Cortex of kidney (tissue), 1 donor: ENCODE measurements around the gene LCN10.

ENCODE experiments used
- DNase-seq: peaks from one replicate; lab custom pipeline; 2025; lab: John Stamatoyannopoulos, UW

LCN10 gene

GRCh38 chr9:136700959-136701667 lies 41.6 kb downstream of the LCN10 start:
- DNase-seq = no peak

GRCh38 chr9:136700304-136700703 lies 42.4 kb downstream of the LCN10 start:
- DNase-seq = no peak

GRCh38 chr9:136698635-136699246 lies 44.0 kb downstream of the LCN10 start:
- no peak for DNase-seq

DNA sequence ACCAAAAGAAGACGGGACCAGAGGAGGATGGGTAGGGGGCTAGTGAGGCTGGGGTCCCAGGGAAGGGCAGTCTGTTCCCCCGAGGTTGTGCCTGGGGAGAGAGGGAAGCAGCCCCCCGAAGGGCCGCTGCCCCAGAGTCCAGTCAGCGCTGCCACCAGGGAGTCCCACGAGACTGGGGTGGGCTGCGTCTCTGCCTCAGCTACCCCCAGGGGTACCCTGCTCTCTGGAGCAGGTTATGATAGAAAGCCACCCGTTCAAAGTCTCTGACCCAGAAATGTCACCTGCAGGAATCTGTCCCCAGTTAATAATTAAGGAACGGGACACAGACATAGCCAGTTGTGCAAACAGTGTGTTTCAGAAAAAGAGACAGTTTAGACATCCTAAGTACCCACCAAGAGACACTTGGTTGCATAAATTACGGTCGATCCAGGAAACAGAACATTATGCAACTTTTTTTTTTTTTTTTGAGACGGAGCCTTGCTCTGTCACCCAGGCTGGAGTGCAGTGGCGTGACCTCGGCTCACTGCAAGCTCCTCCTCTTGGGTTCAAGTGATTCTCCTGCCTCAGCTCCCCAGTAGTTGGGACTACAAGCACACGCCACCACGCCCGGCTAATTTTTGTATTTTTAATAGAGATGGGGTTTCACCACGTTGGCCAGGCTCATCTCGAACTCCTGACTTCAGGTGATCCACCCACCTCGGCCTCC lies 44.8 kb downstream of the LCN10 start:
- no peak for DNase-seq

GRCh38 chr9:136697146-136697820 lies 45.5 kb downstream of the LCN10 start:
- no peak for DNase-seq

DNA sequence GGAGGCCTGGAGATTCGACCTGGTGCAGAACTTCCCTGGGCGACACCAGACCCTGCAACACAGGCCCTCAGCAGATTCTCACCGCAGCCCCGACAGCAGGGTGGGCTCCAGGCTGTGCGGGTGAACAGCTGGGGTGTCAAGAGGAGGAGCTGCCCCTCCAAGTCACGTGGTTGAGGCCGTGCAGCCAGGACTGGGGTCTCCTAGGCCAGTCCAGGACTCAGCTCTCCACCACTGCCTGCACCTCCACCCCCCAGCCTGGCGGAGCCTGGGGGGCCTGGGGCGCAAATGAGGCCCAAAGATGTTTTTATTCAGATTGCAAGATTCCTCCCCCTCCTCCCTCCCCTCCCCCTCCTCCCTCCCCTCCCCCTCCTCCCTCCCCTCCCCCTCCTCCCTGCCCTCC lies 46.2 kb downstream of the LCN10 start:
- no peak for DNase-seq

DNA sequence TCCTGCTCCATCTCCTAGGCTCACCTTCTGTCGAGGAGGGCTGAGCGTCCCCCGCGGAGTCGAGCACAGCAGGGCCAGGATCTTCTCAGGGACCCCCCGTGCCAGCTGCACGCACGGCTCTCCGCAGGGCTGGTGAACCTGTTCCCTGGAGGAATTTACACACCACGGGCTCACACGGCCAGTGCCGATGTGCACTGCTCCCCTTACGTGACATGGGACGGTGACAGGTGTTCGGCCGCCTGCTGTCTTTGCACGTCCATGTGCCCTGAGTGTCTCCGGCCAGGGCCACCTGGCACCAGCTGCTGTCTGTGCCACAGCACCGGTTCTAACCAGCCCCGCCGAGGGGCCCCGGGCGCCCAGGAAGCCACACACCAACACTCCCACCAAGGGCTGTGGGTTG lies 46.8 kb downstream of the LCN10 start:
- no peak for DNase-seq

GRCh38 chr9:136695435-136695895 lies 47.3 kb downstream of the LCN10 start:
- no peak for DNase-seq

DNA sequence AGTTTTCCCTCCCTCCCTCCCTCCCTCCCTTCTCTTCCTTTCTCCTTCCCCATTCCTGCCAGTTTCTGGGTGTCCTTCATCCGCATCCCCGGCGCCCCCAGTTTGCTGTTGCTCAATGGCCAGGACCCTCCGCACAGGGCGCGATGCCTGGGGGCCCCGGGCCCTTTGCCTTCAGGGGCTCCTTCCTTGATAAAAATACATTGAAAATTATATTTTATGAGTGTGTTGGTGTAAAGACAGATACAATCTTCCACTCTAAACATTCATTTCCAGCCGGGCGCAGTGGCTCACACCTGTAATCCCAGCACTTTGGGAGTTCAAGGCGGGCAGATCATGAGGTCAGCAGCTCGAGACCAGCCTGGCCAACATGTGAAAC lies 47.9 kb downstream of the LCN10 start:
- DNase-seq = no peak

DNA sequence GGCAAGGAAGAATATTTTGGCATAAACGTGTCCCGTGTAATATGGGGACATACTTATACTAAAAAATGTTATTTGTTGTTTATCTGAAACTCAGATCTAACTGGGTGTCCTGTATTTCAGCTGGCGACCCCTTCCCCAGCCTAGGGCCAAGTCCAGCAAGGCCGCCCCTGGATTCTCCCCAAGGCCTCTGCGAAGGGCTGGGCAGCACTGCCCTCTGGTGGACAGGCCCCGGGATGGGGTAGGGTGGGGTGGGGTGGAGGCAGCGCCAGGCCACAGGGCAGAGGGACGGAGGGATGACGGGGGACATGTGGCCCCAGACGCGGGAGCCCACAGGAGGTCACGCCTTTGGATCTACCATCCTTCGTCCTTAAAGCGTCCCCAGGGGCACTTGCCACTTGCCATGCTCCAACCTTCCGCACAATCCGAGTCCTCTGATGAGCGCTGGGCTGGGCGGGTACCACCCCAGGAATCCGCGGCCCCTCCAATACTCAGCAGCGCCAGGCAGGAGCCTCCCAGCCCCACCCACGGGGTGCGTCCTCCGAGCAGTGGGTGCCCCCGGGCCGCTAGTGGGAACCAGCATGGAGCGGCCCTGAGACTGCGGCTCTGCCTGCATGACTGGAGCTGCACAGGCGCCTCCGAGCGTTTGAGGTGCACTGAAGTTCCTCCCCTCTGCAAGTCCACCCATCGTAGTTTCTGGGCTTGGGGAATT lies 48.4 kb downstream of the LCN10 start:
- no peak for DNase-seq

- no peak for DNase-seq
These were observed 49.1 kb downstream of the LCN10 start for GRCh38 chr9:136693490-136694162.

GRCh38 chr9:136693135-136693489 lies 49.6 kb downstream of the LCN10 start:
- DNase-seq = no peak

DNA sequence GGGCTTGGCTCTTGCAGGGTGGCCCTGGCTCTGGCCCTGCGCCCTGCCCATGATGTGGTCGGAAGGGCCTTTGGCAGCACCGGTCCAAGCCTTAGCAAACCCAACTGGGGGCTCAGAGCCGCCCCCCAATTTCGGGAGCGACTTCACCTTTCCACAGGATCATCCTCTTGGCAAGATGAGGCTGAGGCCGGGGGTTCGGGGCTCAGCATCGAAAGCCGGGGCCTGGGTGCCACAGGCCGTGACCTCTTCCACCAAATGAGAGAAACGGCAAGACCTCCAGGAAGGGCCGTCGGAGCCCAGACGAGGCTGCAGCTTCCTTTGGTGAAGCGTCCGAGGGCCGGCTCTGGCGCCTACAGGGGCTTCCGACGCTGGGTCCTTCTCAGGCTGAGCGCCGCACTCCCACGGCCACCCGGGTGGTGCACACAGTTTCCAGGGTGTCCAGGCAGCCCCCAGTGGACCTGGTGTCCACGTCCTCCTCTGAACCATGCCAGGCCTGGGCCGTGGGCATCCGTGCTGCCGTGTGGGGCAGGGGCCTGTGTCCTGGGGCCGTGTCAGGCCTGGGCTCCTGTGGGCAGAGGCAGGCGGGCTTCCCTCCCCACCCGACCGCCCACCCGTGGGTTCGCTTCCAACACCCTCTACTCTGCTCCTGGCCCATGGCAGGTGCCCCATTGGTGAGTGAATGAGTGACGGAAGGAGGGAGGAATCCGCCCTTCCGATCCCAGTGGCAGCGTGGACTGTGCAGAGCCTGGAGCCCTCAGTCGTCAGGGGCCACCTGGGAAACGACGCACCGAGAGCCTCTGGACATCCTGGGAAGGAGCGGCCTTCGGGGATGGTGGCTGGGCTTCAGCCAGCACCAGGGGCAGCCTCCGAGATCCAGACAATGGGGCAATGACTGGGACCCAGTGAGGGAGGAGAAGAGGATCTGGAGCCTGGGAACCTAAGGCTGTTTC lies 50.3 kb downstream of the LCN10 start:
- DNase-seq = no peak

- DNase-seq = no peak
These were observed 51.2 kb downstream of the LCN10 start for GRCh38 chr9:136691316-136692184.

DNA sequence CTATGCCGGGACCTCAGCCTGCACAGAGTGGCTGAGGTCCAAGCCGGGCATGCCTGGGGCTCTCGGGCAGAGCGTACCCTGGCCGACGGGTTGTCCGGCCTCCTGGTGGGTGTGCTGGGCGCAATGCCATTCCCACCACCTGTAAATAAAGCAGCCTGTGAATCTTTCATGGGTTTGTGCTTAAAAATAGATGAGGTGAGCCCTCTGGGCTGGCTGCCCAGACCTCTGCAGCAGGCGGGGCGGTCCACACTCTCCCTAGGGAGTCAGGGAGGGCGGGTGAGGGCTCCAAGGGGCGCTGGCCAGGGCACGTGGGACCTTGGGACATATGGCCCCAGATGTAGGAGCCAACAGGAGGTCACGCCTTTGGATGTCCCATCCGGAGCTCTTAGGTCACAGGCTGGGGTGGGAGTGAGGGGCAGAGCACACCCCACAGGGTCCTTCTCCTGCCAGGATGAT lies 51.9 kb downstream of the LCN10 start:
- no peak for DNase-seq

DNA sequence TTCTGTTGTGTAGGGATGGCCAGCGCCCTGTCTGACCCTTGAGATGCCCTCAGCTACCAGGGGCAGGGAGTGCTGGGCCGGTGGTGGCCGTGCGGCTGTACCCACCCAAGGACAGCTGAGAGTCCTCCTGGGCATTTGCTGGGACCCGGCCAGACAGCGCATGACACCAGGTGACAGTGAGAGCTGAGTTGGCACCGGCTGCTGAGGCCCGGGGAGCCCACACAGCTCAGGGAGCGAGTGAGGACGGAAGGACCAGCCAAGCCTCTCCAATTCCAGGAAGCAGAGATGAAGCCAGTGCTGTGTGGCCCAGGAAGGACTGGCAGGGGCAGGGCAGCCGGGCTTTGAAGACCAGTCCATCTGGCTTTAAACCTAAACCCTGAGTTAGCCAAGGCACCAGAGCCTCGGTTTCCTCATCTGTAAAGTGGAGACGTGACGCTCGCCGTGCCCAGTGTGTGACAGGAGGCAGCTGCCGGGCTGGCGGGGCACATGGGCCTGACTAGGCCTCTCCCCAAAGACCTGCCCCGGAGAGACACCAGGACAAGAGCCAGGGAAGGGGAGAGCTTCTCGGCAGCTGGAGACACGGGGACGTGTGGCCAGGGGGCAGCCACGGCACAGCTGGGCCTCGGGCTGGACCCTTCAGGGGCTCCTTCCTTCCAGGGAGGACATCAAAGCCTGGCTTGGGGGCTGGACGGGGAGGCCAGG lies 52.5 kb downstream of the LCN10 start:
- no peak for DNase-seq

GRCh38 chr9:136689108-136689460 lies 53.7 kb downstream of the LCN10 start:
- no peak for DNase-seq

- DNase-seq = no peak
These were observed 54.2 kb downstream of the LCN10 start for GRCh38 chr9:136688274-136689107.
